GM19351 (cell line): ENCODE measurements around the gene SFT2D1.

Experiments used
- ATAC-seq: cut with Tn5 transposase; IDR thresholded peaks from one replicate; pipeline ENCODE4 v1.9.1; 2021; ENCODE audit warnings: mild to moderate bottlenecking, moderate library complexity; ENCODE audit not compliant: unreplicated experiment

Gene SFT2D1

DNA sequence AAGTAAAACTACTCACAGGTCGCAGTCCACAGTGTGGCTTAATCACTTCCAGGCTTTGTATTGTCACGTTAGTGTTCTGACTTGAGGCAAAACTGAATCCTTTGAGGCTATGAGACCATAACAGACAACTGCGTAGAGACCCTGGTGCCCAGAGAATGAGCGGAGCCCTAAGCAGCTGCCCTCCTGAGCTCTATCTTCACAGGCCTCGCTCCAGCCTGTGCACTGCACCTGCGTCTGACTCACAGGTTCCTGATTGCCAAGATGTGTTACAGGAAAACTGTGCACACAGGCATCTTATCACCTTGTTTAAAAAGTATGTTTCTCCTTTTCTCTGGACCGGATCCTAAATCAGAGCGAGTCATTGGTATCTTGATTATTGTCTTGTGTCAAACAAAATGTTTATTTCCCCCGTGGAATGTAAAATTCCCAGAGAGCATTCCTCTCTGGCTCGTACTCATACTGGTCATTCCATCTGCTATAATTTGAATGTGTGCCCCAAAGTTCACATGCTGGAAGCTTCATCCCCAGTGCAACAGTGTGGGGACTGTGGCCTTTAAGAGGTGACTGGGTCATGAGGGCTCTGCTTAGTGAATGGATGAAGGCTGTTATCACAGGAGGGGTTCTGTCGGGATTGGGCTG, 59.8 kb downstream of the SFT2D1 start:
- no peak for ATAC-seq

DNA sequence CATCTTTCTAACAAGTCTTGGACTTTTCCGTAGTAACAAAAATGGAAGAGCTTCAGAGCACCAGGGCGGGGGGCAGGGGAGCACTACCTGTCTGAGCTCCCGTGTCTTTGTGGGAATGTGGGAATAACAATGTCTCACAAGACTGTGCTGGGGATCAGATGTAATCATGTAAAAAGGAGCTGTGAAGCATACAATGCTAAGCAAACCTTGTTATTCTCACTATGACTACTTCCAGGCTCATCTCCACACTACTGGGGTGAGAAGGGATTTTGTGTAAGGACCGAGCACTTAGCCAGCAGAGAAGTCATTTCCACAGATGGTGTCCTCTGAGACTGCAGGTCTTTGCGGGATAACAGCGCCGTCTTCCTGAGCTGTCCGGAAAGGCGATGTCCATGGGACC, 61.2 kb downstream of the SFT2D1 start:
- peak; percentile 56 for ATAC-seq

DNA sequence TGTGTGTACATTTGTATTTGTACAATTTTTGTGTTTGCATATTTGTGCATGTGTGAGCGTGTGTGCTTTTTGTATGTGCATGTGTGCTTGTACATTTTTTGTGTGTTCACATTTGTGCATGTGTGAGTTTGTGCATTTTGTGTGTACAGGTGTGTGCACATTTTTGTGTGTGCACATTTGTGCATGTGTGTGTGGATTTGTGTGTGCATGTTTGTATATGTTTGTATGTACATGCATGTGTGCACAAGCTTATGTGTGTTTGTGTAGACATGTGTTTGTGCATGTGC, 63.0 kb downstream of the SFT2D1 start:
- ATAC-seq = no peak

DNA sequence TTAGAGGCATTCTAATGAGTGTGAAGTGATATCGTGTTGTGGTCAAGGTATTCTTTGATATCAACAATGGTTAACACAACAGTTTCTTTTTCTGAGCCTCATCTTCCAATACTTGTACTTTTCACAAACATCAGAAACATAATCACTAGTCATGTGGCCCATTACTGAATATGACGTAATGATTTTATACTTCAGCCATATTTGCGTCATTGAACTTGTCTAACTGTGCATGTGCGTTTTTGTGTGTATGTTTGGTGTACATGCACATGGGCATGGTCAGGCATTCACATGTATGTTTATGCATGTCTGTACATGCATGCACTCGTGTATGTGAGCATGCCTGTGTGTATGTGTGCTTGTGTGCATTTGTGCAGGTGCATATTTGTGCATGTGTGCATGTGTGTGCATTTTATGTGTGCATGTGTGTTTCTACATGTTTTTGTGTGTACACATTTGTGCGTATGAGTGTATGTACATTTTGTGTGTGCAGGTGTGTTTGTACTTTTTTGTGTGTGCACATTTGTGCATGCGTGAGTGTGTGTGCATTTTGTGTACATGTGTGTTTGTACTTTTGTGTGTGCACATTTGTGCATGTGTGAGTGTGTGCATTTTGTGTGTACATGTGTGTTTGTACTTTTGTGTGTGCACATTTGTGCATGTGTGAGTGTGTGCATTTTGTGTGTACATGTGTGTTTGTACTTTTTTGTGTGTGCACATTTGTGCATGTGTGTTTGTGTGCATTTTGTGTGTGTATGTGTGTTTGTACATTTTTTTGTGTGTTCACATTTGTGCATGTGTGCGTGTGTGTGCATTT, 63.6 kb downstream of the SFT2D1 start:
- ATAC-seq = no peak

DNA sequence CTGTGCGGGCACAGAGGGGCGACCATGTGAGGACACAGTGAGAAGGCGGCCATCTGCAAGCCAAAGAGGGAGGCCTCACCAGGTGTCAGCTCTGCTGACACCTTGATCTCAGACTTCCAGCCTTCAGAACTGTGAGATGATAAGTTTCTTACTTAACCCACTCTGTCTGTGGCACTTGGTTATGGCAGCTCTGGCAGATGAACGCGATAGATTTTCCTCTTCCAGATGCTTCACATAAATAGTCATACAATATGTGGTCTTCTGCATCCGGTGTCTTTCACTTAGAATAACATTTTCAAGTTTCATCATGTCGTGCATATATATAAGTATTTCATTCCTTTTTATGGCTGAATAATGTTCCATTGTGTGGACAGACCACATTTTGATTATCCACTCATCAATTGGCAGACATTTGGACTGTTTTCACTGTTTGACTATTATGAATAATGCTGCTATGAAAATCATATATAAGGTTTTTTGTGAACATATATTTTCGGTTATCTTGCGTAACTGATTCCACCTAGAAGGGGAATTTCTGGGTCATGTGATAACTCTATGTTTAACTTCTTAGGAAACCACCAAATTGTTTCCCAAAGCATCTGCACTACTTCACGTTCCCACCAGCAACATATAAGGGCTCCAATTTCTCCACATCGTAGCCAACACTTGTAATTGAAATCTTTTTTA, 64.3 kb downstream of the SFT2D1 start:
- ATAC-seq = no peak

DNA sequence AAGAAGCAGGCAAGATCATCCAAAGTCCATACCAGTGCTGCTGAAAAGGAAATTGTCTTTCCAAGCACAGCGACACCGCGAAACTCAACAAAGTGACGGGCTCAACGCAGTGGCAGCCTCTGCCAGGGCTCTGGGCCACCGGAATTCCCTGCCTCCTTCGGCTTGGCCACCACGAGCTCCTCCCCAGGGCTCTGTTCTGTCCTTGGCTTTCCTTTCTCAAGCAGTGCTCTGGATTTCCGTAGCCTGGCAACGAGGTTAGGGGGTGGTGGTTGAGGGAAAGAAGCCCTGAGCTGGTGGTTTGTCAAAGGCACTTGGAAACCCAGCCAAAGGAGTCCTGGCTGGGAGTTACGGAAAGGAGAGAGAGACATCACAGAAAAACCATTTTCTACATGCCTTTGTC, 65.3 kb downstream of the SFT2D1 start:
- no peak for ATAC-seq

DNA sequence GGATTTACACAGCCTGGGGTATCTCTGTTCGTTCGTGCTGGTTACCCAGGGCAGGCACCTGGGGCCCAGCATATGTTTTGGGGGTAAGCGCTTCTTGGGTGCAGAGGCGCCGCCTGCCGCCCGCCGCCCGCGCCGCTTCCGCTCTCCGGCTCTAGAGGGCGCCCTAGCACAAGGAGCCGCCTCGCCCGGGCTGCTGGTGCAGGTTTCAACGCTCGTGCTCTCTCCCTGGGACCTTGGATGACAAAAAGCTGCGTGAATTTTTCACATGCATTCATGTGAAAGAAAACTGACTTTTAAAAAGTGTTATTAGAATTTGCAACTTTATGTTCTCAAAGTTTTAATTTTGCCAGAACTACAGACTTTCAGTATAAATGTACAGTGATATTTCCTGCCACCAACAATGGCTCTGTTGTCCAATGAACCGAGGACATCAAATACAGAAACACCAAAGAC, 66.6 kb downstream of the SFT2D1 start:
- ATAC-seq = peak; percentile 82

DNA sequence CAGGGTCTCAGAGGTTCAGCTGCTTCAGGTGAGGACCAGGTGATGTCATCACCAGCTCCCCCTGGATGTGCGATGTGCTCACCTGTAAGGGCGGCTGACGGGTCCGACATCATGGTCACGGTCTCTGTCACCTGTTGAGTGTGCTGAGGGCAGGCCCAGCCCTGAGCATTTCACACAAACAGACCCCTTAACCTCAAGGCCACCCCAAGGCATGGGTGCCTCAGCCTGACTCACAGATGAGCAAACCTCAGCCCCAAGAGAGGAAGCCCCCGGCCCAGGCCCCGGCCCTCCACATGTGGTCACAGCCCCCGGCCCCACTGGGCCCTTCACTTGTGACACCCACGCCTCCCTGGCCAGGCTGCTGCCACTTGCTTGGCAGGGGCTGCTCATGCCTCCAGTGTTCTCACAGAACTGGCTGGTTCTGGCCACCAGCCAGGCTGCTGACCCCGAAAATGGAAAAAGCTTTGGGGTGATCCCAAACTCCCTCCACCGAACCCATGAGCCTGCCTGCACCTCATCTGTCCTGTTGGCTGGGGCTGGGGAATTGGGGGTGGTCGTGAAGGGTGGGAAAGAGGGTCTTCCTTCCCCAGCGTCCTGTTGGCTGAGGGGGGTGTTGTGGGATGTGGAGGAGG, 67.5 kb downstream of the SFT2D1 start:
- ATAC-seq = no peak

DNA sequence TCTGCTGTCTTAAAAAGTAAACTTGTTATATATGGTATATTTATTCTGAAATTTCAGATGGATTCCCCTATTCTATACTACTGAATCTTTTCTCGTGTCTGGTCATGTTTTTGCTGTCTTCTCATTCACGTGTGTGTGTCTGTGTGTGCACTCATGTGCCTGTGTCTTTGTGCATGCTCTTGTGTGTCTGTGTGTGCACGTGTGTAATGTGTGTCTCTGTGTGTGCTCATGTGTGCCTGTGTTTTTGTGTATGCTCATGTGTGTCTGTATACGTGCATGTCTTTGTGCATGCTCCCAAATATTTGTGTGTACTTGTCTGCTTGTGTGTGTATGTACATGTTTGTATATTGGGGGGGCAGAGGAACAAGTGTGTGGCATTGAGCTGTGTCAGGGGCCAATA, 68.2 kb downstream of the SFT2D1 start:
- no peak for ATAC-seq

DNA sequence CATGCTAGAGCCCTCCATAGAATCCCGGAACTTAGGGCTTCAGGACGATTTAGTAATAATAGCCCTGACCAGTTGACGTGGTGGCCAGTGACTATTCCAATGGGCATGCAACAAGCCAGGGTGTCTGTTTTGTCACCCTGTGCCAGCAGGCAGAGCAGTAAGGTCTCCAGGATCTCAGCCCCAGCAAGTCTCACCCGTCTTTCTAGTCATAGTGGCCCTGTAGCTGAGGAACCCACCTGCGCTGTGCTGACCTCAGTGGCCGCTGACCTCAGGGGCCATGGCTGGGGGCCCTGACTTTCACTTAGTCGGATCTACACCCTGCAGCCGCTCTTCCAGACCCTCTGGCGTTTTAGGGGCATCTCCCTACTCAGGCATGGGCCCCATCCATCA, 71.0 kb downstream of the SFT2D1 start:
- ATAC-seq = no peak

DNA sequence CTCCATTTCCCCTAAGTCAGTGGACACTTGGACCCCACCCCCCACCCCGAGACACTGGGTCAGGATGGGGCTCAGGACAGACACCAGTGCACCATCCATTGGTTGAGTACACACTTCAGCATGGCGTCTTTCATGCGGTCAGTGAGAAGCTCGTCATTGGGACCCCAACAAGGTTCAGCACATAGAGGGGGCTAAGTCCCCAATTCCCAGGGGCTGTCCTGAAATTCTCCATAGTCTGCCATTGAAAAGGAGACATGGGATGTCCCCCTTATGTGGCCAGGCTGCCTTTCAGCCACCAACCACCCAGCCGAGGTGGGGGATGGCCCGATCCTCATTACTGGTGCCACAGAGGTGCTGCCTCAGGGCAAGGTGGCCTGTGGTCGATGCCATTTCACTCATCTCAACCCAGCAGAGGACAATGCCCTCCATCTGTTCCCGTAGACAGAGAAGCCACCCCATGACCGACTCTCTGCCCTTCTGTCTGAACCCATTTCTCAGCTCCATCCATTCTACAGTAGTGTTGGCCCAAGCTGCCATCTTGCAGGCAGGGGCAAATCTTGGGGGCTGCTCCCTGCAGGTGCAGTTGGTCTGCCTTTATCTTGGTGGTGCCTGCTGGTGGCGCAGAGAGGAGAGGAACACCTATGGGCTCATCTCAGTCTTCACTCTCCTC, 71.5 kb downstream of the SFT2D1 start:
- ATAC-seq = no peak
